ENCODE measurements around the gene IRAK1.

DNA sequence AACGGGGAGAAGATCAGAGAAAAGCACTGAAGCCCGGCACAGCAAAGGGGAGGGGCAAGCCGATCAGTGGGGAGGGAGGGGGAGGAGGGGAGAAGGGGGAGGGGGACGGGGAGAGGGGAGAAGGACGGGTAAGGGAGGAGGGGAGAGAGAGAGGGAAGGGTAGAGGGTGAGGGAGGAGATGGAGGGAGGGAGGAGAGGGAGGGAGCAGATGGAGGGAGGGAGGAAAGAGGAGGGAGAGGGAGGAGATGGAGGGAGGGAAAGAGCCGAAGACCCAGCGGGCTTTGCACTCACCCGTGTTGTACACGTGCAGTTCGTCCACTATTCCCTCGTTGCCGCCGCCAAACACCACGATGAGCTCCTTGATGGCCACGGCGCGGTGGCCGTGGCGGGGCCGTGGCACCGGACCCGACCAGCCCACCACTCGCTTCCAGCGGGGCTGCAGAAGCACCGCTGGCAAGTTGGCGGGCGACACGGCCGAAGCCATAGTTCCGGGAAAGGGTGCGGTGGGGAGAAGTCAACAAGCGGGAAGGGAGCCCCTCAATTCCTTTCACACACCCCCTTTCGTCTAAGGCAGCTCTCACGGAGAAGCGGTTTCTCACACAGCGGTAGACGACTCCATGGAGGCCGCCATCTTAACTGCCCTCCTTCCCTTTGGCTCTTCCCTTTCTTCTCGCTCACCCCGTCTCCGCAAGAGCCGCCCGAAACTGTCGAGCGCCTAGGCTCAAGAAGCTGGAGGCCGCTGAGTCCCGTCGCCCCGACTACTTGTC is 49.2 kb downstream of the IRAK1 start:
- TF ChIP-seq CTCF (IDR thresholded peaks at IDR 0.05; ENCODE audit: borderline replicate concordance, extremely low read depth, low read length, poor library complexity, severe bottlenecking) (no peak), EZH2 (IDR thresholded peaks at IDR 0.05; ENCODE audit: borderline replicate concordance, low read depth, low read length, severe bottlenecking) (no peak)

All from DND-41 (cell line).